Measurements from ENCODE around the gene SSR2.
A peak's percentile ranks its signal among the peaks of the same experiment; 100 is the strongest.

GRCh38 chr1:156025876-156026275, 5.1 kb upstream of the SSR2 start:
- TF ChIP-seq CTCF (IDR thresholded peaks at IDR 0.05) = peak; percentile 72
- no peak for TF ChIP-seq CHD2 (IDR thresholded peaks at IDR 0.05; ENCODE audit: low read length, partially characterized antibody)
- TF ChIP-seq PBX3 (IDR thresholded peaks at IDR 0.05) = no peak
- TF ChIP-seq MEF2A (IDR thresholded peaks at IDR 0.05; ENCODE audit: borderline replicate concordance, low read depth) = no peak
